ENCODE measurements around the gene SCRN2. TPM values are rescaled to one million over a fixed set of nuclear protein-coding genes. Genes with fewer than 3 reads are reported as not detected.

SCRN2 gene
- total RNA-seq, 4 donors from 2014 or later: 13.9 to 24.8 (median 17.8) TPM

DNA sequence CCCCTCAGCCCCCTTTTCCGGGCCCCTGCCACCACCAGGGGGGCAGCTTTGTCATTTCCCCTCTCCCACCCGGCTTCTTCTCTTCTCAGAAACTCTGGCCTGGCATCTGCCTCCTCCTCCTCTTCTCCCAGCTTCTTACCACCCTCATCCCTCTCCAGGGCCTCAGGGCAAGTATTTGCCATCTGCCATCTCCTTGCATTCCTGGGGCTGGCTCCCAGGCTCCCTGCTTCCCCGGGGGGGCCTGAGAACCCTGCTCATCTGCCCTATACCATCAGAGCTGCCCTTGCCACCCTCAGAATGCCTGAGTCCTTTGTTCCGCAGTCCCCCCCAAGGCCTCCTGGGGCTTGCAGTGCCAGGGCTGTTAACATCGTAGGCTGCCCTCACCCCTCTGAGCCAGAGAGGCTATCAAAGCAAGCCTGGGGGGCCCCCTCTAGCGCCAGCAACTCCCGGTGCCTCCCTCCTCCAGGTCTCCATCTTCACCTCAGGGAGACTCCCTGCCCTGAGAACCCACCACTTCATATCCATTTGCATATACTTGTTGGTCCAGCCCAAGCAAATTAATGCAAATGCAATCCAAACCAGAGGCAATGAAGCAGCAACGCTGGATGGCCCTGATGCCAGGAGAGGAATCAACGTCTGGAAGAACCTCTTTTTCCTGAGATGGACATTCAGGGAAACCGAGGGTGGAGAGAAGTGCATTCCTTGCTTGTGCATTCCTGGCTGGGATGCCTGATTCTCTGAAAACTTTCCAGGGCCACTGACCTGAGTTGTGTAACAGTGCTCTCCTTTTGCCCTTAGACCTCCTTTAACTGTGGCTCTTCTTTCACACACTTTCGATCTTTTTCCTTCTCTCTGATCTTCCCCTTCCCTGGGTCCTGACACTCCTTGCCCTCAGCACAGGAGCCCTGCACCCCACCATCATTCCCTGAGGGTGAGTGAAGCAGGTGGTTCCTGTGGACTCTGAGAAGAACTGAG is 34.2 kb upstream of the SCRN2 start:
- Histone ChIP-seq H3K9me3 (no peaks in the 10 kb centered on the region), H3K27me3 (peaks cover 0 to 86% (median 3%) of the 10 kb centered on the region in 4 donors), H3K4me1 (peaks cover 4 to 17% (median 9%) of the 10 kb centered on the region in 3 donors), H3K36me3 (no peaks in the 10 kb centered on the region), H3K4me3 (no peak overlapping the region), H3K27ac (no peak overlapping the region)
- 47 to 63% methylated on average over 7 of the region's 11 CpGs for WGBS, 2 donors
- TF ChIP-seq POLR2A (IDR thresholded peaks at IDR 0.05) (no peak), CTCF (IDR thresholded peaks at IDR 0.05) (no peak)
- DNase-seq: no peak
- intact Hi-C loops (cut with DNase I): no loop called here

DNA sequence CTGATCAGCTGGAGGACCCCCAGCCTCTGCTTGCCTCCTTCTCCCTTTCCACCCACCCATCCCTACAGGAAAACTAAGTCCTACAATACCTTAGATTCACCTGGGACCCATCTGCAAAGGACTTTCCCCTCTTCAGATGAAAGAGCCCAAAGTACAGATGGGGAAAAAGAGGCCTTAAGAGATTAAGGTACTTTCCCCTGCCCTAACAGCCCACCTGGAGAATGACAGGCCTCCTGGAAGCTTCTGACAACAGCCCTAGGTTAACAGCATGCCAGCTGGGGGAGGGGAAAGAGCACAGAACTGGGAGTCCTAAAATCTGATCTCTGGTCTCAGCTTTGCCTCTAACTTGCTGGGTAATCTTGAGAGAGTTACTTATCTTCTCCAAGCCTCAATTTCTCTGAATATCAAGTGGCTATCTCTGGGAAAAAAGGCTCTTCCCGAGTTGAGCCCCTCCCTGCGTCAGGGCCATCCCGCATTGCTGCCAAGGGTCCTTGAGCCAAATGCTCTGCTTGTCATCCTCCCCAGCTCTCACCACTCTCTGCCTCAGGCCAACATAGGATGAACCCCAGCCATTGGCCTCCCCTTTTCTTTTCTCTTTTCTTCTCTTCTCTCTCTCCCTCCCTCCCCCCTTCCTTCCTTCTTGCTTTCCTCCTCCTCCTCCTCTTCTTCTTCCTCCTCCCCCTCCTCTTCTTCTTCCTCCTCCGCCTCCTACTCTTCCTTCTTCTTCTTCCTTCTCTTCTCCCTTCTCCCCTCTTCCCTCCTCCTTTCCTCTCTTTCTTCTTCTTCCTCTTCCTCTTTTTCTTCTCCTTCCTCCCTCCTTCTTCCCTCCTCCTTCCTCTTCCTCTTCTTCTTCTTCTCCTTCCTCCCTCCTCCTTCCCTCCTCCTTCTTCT is 32.4 kb upstream of the SCRN2 start:
- no peak overlapping the region for H3K4me3 ChIP-seq
- H3K27ac ChIP-seq: no peak overlapping the region
- H3K4me1 ChIP-seq: peaks cover 4 to 17% (median 9%) of the 10 kb centered on the region in 3 donors
- TF ChIP-seq POLR2A (IDR thresholded peaks at IDR 0.05) (no peak), CTCF (IDR thresholded peaks at IDR 0.05) (no peak)
- intact Hi-C loops (cut with DNase I): no loop called here
- H3K27me3 ChIP-seq: peaks cover 0 to 94% (median 3%) of the 10 kb centered on the region in 4 donors
- DNase-seq: no peak
- no peaks in the 10 kb centered on the region for H3K36me3 ChIP-seq
- no peaks in the 10 kb centered on the region for H3K9me3 ChIP-seq
- WGBS, 2 donors: 49 to 76% methylated on average over 4 of the region's 4 CpGs

DNA sequence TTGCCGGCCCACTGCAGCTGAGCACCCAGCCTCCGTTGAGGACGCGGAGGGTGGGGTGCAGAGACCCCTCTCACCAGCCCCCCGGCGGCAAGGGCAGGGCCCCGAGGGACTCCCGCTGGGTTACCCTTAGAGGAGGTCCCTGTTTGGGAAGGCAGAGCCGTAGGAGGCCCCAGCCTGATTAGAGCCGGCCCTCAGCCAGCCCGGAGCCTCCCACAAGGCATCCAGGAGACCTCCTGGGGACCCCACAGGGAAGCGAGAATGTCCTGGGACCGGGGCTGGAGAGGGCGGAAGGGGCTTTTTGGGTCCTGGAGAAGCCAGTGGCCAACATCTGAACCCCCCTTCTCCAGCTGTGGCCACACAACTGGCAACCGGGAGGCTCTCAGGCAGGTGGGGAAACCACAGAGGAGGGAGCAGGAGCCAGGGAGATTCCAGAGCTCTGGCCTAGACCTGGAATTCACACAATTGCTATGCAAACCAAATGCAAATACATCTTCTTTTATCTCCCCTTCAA is 31.6 kb upstream of the SCRN2 start:
- intact Hi-C loops (cut with DNase I): no loop called here
- DNase-seq: no peak
- Histone ChIP-seq H3K36me3 (no peaks in the 10 kb centered on the region), H3K27ac (no peak overlapping the region), H3K27me3 (peaks cover 0 to 94% (median 3%) of the 10 kb centered on the region in 4 donors), H3K9me3 (no peaks in the 10 kb centered on the region), H3K4me1 (peaks cover 4 to 17% (median 9%) of the 10 kb centered on the region in 3 donors), H3K4me3 (peak overlapping the region in 3 of 4 donors; percentile 10 to 42 (median 22))
- TF ChIP-seq CTCF (IDR thresholded peaks at IDR 0.05): no peak
- no peak for TF ChIP-seq POLR2A (IDR thresholded peaks at IDR 0.05)
- WGBS, 2 donors: no CpG with 5 or more reads among the region's 15 CpGs

DNA sequence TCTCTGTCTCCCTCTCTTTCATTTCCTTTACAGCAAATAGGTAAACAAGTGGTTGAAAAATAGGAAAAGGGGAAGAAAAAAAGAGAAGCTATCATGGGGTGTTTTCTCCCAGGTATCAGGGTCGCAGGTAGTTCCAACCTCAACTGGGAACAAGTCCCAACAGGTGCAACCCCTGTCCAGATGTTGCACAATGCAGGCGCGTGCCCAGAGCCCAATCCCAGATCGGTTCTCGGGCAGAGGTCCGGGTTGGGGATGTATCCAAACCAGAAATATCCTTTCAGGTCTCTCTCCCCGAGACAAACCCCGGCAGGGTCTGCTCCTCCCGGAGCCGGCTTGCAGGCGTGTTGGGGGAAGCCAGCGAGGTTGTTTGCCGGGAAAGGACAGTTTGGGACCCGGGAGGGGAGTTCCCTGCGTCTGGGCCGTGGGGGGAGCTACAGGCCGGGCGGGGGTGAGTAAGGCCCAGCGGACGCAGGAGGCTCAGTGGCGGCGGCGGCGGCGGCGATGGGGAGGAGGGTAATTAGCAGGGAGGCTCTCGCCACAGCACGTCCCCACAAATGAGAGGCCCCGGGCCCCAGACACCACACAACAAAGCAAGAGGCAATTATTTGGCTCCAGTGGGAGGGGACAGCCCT is 31.1 kb upstream of the SCRN2 start:
- H3K9me3 ChIP-seq: no peaks in the 10 kb centered on the region
- no peaks in the 10 kb centered on the region for H3K36me3 ChIP-seq
- H3K27me3 ChIP-seq: peaks cover 0 to 90% (median 3%) of the 10 kb centered on the region in 4 donors
- no peak for TF ChIP-seq CTCF (IDR thresholded peaks at IDR 0.05)
- TF ChIP-seq POLR2A (IDR thresholded peaks at IDR 0.05): no peak
- intact Hi-C loops (cut with DNase I): no loop called here
- no peak for DNase-seq
- H3K4me1 ChIP-seq: peaks cover 4 to 17% (median 9%) of the 10 kb centered on the region in 3 donors
- no peak overlapping the region for H3K27ac ChIP-seq
- WGBS, 2 donors: 13 to 14% methylated on average over 3 to 6 of the region's 29 CpGs
- peak overlapping the region in 3 of 4 donors; percentile 10 to 42 (median 22) for H3K4me3 ChIP-seq
